ENCODE data around the gene NETO1.

Gene NETO1

GRCh38 chr18:72721330-72721729, 146.5 kb downstream of the NETO1 start:
- no peak for DNase-seq

- DNase-seq: no peak
Measured at GRCh38 chr18:72720116-72720515, 147.7 kb downstream of the NETO1 start.

GRCh38 chr18:72704202-72704601, 163.6 kb downstream of the NETO1 start:
- no peak for DNase-seq

GRCh38 chr18:72700961-72701710, 166.7 kb downstream of the NETO1 start:
- peak in 1 of 4 experiments; percentile 1 for DNase-seq

GRCh38 chr18:72697706-72698105, 170.1 kb downstream of the NETO1 start:
- no peak for DNase-seq

- DNase-seq: no peak
Measured at GRCh38 chr18:72692595-72692994, 175.2 kb downstream of the NETO1 start.
